Activated T-cell treated with anti-CD3 and anti-CD28 coated beads, Interleukin-2, amount 50 U/mL, for 48 hours (primary cell): ENCODE data around the gene GLB1L.
"Not testable (repeated sequence)": the region's sequence is repeated elsewhere in the genome, so short reads cannot be mapped to it uniquely, and the experiment has no call there.

Experiments
- DNase-seq, 2 experiments: peaks; one replicate each; pipeline ENCODE4 v3.0.0-alpha.2; 2020

The GLB1L gene

GRCh38 chr2:219205165-219205538, 40.1 kb downstream of the GLB1L start:
- no peak for DNase-seq

GRCh38 chr2:219204425-219205164, 40.6 kb downstream of the GLB1L start:
- DNase-seq = no peak

- DNase-seq = not testable (repeated sequence)
Observed at GRCh38 chr2:219201331-219201730, 43.9 kb downstream of the GLB1L start.

- peak; percentile 62 to 70 for DNase-seq
Observed at GRCh38 chr2:219200502-219201326, 44.5 kb downstream of the GLB1L start.

GRCh38 chr2:219199470-219200211, 45.6 kb downstream of the GLB1L start:
- DNase-seq = no peak

GRCh38 chr2:219198974-219199373, 46.3 kb downstream of the GLB1L start:
- DNase-seq = no peak

GRCh38 chr2:219197388-219197787, 47.9 kb downstream of the GLB1L start:
- no peak for DNase-seq

GRCh38 chr2:219186754-219187456, 58.3 kb downstream of the GLB1L start:
- peak; percentile 43 to 52 for DNase-seq
